ENCODE measurements around the gene PXMP2.

DNA sequence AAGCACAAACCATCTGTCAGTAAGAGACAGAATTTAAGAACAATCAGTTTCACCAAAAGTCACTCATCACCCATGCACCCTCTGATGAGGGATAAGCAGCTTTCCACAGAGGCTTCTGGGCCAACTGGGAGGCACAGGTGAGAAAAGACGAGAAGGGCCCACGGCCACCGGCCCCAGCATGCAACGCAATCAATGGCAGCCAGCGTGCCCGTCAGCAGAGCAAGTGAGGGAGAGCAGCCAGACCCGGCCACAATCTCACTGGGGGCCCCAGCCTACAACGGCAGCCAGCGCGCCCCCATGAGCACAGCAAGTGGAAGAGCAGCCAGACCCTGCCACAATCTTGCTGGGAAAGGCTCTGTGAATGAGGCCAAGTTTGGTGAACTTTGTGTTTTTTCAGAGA is 60.9 kb downstream of the PXMP2 start:
- TF ChIP-seq CTCF (IDR thresholded peaks at IDR 0.05) (no peak), POLR2AphosphoS5 (IDR thresholded peaks at IDR 0.05; ENCODE audit: insufficient read depth in 1 of 2, low read depth in 1 of 2) (no peak), POLR2A (IDR thresholded peaks at IDR 0.05) (no peak)
